HepG2 (cell line): Measurements from ENCODE around the gene DIS3L2.

Experiments used
- ATF7-NPFF ChIP-seq: sonication (generic); formaldehyde crosslinking; IDR thresholded peaks from 2 replicates; pipeline ENCODE4 v1.8.1; 2023; ENCODE audit warnings: mild to moderate bottlenecking, low read depth, missing genetic modification reagents, moderate library complexity
- HOXA7 ChIP-seq: sonication (generic); formaldehyde crosslinking; IDR thresholded peaks from 2 replicates; pipeline ENCODE4 v1.8.1; 2022; ENCODE audit warnings: mild to moderate bottlenecking, missing genetic modification reagents, moderate library complexity
- JUN ChIP-seq: sonication (generic); formaldehyde crosslinking; IDR thresholded peaks from 2 replicates; pipeline ENCODE4 v1.4.0; 2020; ENCODE audit warnings: mild to moderate bottlenecking, missing genetic modification reagents
- JUNB ChIP-seq: sonication (generic); formaldehyde crosslinking; IDR thresholded peaks from 2 replicates; pipeline ENCODE4 v1.8.0; 2022; ENCODE audit warnings: missing genetic modification reagents, mild to moderate bottlenecking, borderline replicate concordance
- MXI1 ChIP-seq: IDR thresholded peaks from 3 replicates; pipeline ENCODE4 v1.6.1; 2012; ENCODE audit warnings: low read depth, low read length, inconsistent platforms, borderline replicate concordance
- NCOA5 ChIP-seq: sonication (generic); formaldehyde crosslinking; IDR thresholded peaks from 2 replicates; pipeline ENCODE4 v1.4.0; 2020; ENCODE audit warnings: missing genetic modification reagents
- POLR2AphosphoS5 ChIP-seq: IDR thresholded peaks from 2 replicates; pipeline ENCODE4 v1.6.1; 2012; ENCODE audit warnings: low read depth, low read length
- SP1 ChIP-seq, 2 experiments: fragments of 450-650 bp in 1 of 2; sonication (generic) in 1 of 2; formaldehyde crosslinking in 1 of 2; IDR thresholded peaks; 2 replicates each; pipeline versions ENCODE4 v1.4.0 to v1.6.1; 2016 to 2020; ENCODE audit warnings: missing genetic modification reagents in 1 of 2
- TAF1 ChIP-seq: sonication (generic); formaldehyde crosslinking; IDR thresholded peaks from 2 replicates; pipeline ENCODE4 v1.4.0; 2020; ENCODE audit warnings: missing genetic modification reagents
- ZFP36 ChIP-seq: fragments of 150-350 bp; IDR thresholded peaks from 2 replicates; pipeline ENCODE4 v1.6.1; 2018; ENCODE audit warnings: borderline replicate concordance, low read length, low read depth; ENCODE audit not compliant: partially characterized antibody
- ZNF747 ChIP-seq: sonication (generic); formaldehyde crosslinking; IDR thresholded peaks from 2 replicates; pipeline ENCODE4 v1.8.1; 2023; ENCODE audit warnings: missing genetic modification reagents, mild to moderate bottlenecking, borderline replicate concordance
- TF ChIP-seq, protein P1 (sequence below): sonication (generic); formaldehyde crosslinking; IDR thresholded peaks from 2 replicates; pipeline ENCODE4 v1.5.0; 2020; ENCODE audit warnings: mild to moderate bottlenecking, missing genetic modification reagents, moderate library complexity

DNA sequence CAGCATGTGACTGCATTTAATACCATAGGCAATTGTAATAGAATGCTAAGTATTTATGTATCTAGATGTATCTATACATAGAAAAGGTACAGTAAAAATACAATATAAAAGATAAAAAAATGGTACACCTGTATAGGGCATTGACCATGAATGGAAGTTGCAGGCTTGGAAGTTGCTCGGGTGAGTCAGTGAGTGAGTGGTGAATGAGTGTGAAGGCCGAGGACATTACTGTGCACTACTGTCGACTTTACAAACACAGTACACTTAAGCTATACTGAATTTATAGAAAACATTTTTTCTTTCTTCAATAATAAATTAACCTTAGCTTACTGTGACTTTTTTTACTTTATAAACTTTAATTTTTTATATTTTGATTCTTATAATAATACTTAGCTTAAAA lies 8.9 kb downstream of the DIS3L2 start:
- no peak for TF ChIP-seq JUN (CRISPR knock-in tag)
- no peak for TF ChIP-seq TAF1 (CRISPR knock-in tag)
- TF ChIP-seq, protein P1, sequence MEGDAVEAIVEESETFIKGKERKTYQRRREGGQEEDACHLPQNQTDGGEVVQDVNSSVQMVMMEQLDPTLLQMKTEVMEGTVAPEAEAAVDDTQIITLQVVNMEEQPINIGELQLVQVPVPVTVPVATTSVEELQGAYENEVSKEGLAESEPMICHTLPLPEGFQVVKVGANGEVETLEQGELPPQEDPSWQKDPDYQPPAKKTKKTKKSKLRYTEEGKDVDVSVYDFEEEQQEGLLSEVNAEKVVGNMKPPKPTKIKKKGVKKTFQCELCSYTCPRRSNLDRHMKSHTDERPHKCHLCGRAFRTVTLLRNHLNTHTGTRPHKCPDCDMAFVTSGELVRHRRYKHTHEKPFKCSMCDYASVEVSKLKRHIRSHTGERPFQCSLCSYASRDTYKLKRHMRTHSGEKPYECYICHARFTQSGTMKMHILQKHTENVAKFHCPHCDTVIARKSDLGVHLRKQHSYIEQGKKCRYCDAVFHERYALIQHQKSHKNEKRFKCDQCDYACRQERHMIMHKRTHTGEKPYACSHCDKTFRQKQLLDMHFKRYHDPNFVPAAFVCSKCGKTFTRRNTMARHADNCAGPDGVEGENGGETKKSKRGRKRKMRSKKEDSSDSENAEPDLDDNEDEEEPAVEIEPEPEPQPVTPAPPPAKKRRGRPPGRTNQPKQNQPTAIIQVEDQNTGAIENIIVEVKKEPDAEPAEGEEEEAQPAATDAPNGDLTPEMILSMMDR (CRISPR knock-in tag): no peak
- no peak for TF ChIP-seq POLR2AphosphoS5
- TF ChIP-seq HOXA7: no peak
- TF ChIP-seq MXI1: no peak
- no peak for TF ChIP-seq SP1 (IDR thresholded peaks at IDR 0.05)
- no peak for TF ChIP-seq SP1 (CRISPR knock-in tag; IDR thresholded peaks at IDR 0.05)
- no peak for TF ChIP-seq ZFP36
- no peak for TF ChIP-seq NCOA5
- no peak for TF ChIP-seq JUNB (CRISPR knock-in tag)
- TF ChIP-seq ATF7-NPFF (CRISPR knock-in tag): no peak
- no peak for TF ChIP-seq ZNF747 (CRISPR knock-in tag)
